H1 (cell line): ENCODE results near the gene RNASE11. TPM values are rescaled to one million over a fixed set of nuclear protein-coding genes. Genes with fewer than 3 reads are reported as not detected.
A peak's percentile ranks its signal among the peaks of the same experiment; 100 is the strongest.

Source experiments
- CTCF ChIA-PET: fragments of 300-600 bp; sonication (Branson Sonifier 250); formaldehyde crosslinking; loops from one replicate; lab custom pipeline; 2021; ENCODE audit not compliant: partially characterized antibody; lab: Charles Lee
- POLR2A ChIA-PET: fragments of 300-600 bp; sonication (Branson Sonifier 250); formaldehyde crosslinking; loops from one replicate; lab custom pipeline; 2021; ENCODE audit warnings: inconsistent platforms; ENCODE audit not compliant: partially characterized antibody; lab: Charles Lee
- DNase-seq, 2 experiments: peaks; one replicate each; pipeline versions ENCODE4 v3.0.0 to v3.0.0-alpha.2; 2010 to 2022; ENCODE audit warnings: low spot score in 2 of 2, low read depth in 1 of 2, mixed read lengths in 1 of 2
- FAIRE-seq: peaks from 2 replicates; lab custom pipeline; 2011; peaks lifted over from hg19 to GRCh38; lab: Jason Lieb, UNC
- H2AFZ ChIP-seq: 2 replicates; pipeline ENCODE4 v1.8.1; 2012; ENCODE audit warnings: low read length, inconsistent platforms
- H2AK5ac ChIP-seq: 2 replicates; pipeline ENCODE4 v1.6.1; 2013; ENCODE audit warnings: low read depth, low read length
- H2BK120ac ChIP-seq: replicated peaks from 2 replicates; pipeline ENCODE3; 2013; ENCODE audit warnings: low read depth, low read length, inconsistent platforms
- H2BK12ac ChIP-seq: 2 replicates; pipeline ENCODE4 v1.6.1; 2013; ENCODE audit warnings: low read depth, low read length
- H2BK15ac ChIP-seq: 2 replicates; pipeline ENCODE4 v1.6.1; 2013; ENCODE audit warnings: low read length
- H2BK20ac ChIP-seq: 2 replicates; pipeline ENCODE4 v1.6.1; 2013; ENCODE audit warnings: low read length
- H2BK5ac ChIP-seq: 2 replicates; pipeline ENCODE4 v1.6.1; 2013; ENCODE audit warnings: low read depth, low read length
- H3K14ac ChIP-seq: 2 replicates; pipeline ENCODE4 v1.6.1; 2013; ENCODE audit warnings: inconsistent platforms; ENCODE audit not compliant: insufficient read length
- H3K18ac ChIP-seq: 2 replicates; pipeline ENCODE4 v1.6.1; 2013; ENCODE audit warnings: low read length; ENCODE audit errors: extremely low read depth
- H3K23ac ChIP-seq: 2 replicates; pipeline ENCODE4 v1.6.1; 2013; ENCODE audit warnings: inconsistent platforms; ENCODE audit not compliant: insufficient read length
- H3K23me2 ChIP-seq: 2 replicates; pipeline ENCODE4 v1.6.1; 2013; ENCODE audit warnings: low read depth, low read length
- H3K27ac ChIP-seq: 2 replicates; pipeline ENCODE4 v1.6.1; 2011; ENCODE audit warnings: low read depth, low read length, inconsistent platforms
- H3K27me3 ChIP-seq, 4 experiments: replicated peaks in 1 of 4; 1 replicate in 1 of 4; 2 replicates in 3 of 4; pipeline versions ENCODE4 v1.6.1 to v1.8.1; 2011 to 2013; ENCODE audit warnings: low read length in 3 of 4, mild to moderate bottlenecking in 3 of 4, inconsistent platforms in 2 of 4, mixed read lengths in 2 of 4, moderate library complexity in 1 of 4; ENCODE audit not compliant: control insufficient read depth in 3 of 4, insufficient read depth in 3 of 4; ENCODE audit errors: extremely low read depth in 1 of 4
- H3K36me3 ChIP-seq, 4 experiments: 2 replicates each; pipeline versions ENCODE4 v1.6.1 to v1.8.1; 2011 to 2013; ENCODE audit warnings: mild to moderate bottlenecking in 4 of 4, low read length in 3 of 4, moderate library complexity in 2 of 4, control low read depth in 1 of 4, inconsistent platforms in 1 of 4; ENCODE audit not compliant: insufficient read depth in 4 of 4, control insufficient read depth in 2 of 4
- H3K4ac ChIP-seq: replicated peaks from 2 replicates; pipeline ENCODE3; 2013; ENCODE audit warnings: low read length, low read depth, mixed read lengths, inconsistent platforms; ENCODE audit not compliant: insufficient read length
- H3K4me1 ChIP-seq, 4 experiments: replicated peaks in 1 of 4; 1 replicate in 1 of 4; 2 replicates in 3 of 4; pipeline versions ENCODE4 v1.6.1 to v1.8.1; 2011 to 2013; ENCODE audit warnings: low read length in 3 of 4, inconsistent platforms in 2 of 4, mixed read lengths in 1 of 4; ENCODE audit not compliant: insufficient read depth in 4 of 4, control insufficient read depth in 3 of 4
- H3K4me2 ChIP-seq, 2 experiments: 2 replicates each; pipeline versions ENCODE4 v1.6.1 to v1.8.1; 2011 to 2013; ENCODE audit warnings: low read depth in 2 of 2, low read length in 2 of 2, control low read depth in 1 of 2, inconsistent platforms in 1 of 2, mild to moderate bottlenecking in 1 of 2; ENCODE audit not compliant: insufficient read depth in 1 of 2
- H3K4me3 ChIP-seq, 4 experiments: fragments of 200-600, 300-600 bp in 1 of 4; sonication (generic), shearing (Covaris generic), sonication (Bioruptor Twin) in 1 of 4; 2 replicates each; pipeline versions ENCODE4 v1.5.1 to v1.8.1; 2011 to 2016; ENCODE audit warnings: low read length in 4 of 4, low read depth in 3 of 4, control low read depth in 2 of 4, inconsistent platforms in 2 of 4, mild to moderate bottlenecking in 2 of 4, mixed read lengths in 1 of 4, moderate library complexity in 1 of 4; ENCODE audit not compliant: insufficient read depth in 2 of 4; ENCODE audit errors: extremely low read depth in 1 of 4
- H3K56ac ChIP-seq: replicated peaks from 2 replicates; pipeline ENCODE3; 2013; ENCODE audit warnings: low read depth, mild to moderate bottlenecking, mixed read lengths, low read length, inconsistent platforms; ENCODE audit not compliant: insufficient read length
- H3K79me1 ChIP-seq: 2 replicates; pipeline ENCODE4 v1.6.1; 2013; ENCODE audit warnings: low read depth, low read length, control low read depth
- H3K79me2 ChIP-seq, 2 experiments: 2 replicates each; pipeline versions ENCODE4 v1.6.1 to v1.8.1; 2012 to 2013; ENCODE audit warnings: low read length in 2 of 2, mild to moderate bottlenecking in 2 of 2, inconsistent platforms in 1 of 2; ENCODE audit not compliant: insufficient read depth in 2 of 2, control insufficient read depth in 1 of 2
- H3K9ac ChIP-seq, 4 experiments: replicated peaks in 1 of 4; 1 replicate in 1 of 4; 2 replicates in 3 of 4; pipeline versions ENCODE4 v1.6.1 to v1.8.1; 2011 to 2013; ENCODE audit warnings: low read depth in 3 of 4, low read length in 3 of 4, control low read depth in 2 of 4, mild to moderate bottlenecking in 2 of 4, moderate library complexity in 2 of 4, inconsistent platforms in 1 of 4; ENCODE audit errors: extremely low read depth in 1 of 4
- H3K9me3 ChIP-seq, 2 experiments: 2 replicates each; pipeline versions ENCODE4 v1.6.1 to v1.8.1; 2012 to 2013; ENCODE audit warnings: mild to moderate bottlenecking in 2 of 2, moderate library complexity in 2 of 2, control low read depth in 1 of 2, inconsistent platforms in 1 of 2, low read depth in 1 of 2, low read length in 1 of 2, mixed read lengths in 1 of 2; ENCODE audit not compliant: insufficient read depth in 2 of 2
- H4K20me1 ChIP-seq, 2 experiments: replicated peaks in 1 of 2; 2 replicates each; pipeline versions ENCODE3 to v1.8.1; 2011 to 2013; ENCODE audit warnings: inconsistent platforms in 2 of 2, low read length in 2 of 2, mild to moderate bottlenecking in 1 of 2; ENCODE audit not compliant: insufficient read depth in 2 of 2, control insufficient read depth in 1 of 2
- H4K5ac ChIP-seq: 2 replicates; pipeline ENCODE4 v1.6.1; 2013; ENCODE audit warnings: low read length, low read depth, mixed read lengths, inconsistent platforms; ENCODE audit not compliant: insufficient read length
- H4K8ac ChIP-seq: 2 replicates; pipeline ENCODE4 v1.8.0; 2013; ENCODE audit warnings: mild to moderate bottlenecking, moderate library complexity, low read length, inconsistent platforms; ENCODE audit not compliant: insufficient read depth; ENCODE audit errors: extremely low read depth
- H4K91ac ChIP-seq: replicated peaks from 2 replicates; pipeline ENCODE3; 2013; ENCODE audit warnings: low read length, mixed read lengths, inconsistent platforms; ENCODE audit not compliant: insufficient read length
- KDM4A ChIP-seq: IDR thresholded peaks from one replicate; pipeline ENCODE4 v1.7.1; 2012; ENCODE audit warnings: low read depth, mild to moderate bottlenecking, moderate library complexity, low read length, inconsistent platforms; ENCODE audit not compliant: severe bottlenecking
- SUZ12 ChIP-seq: fragments of 200-600 bp; sonication (generic); IDR thresholded peaks from 2 replicates; pipeline ENCODE4 v1.6.1; 2012; ENCODE audit warnings: mild to moderate bottlenecking, inconsistent platforms, low read length, moderate library complexity, mixed read lengths
- WGBS, 2 experiments: shearing (Covaris generic) in 1 of 2; methylation state at CpG; one replicate each; pipeline versions ENCODE4 v1.1.6 to v1.1.7; 2013 to 2015; ENCODE audit warnings: low lambda C conversion rate in 2 of 2, mixed read lengths in 2 of 2, inconsistent platforms in 1 of 2, low coverage in 1 of 2, missing lambda C conversion rate in 1 of 2; ENCODE audit not compliant: insufficient replicate concordance in 2 of 2, insufficient coverage in 1 of 2, insufficient read length in 1 of 2; ENCODE audit errors: extremely low coverage in 1 of 2, missing lambda C conversion rate in 1 of 2; 5-methylcytosine and 5-hydroxymethylcytosine counted together
- polyA plus RNA-seq, 7 experiments: library from polyadenylated mRNA; depleted of rRNA in 3 of 7; stranded (reverse) in 5 of 7; unstranded in 2 of 7; fragments of >200 nt in 5 of 7; fragments of 200-250 nt in 2 of 7; gene quantifications; 1 replicate in 5 of 7; 2 replicates in 1 of 7; 4 replicates in 1 of 7; pipeline versions ENCODE4 v1.2.1 to v1.2.3, GENCODE V29; 2011 to 2013; ENCODE audit warnings: missing spikeins in 2 of 7, mixed read lengths in 2 of 7
- total RNA-seq: library from RNA; stranded (reverse); fragmentation: NEBNext Ultra II Directional; extraction: Animal tissue kit (Norgen Biotek cat#: 25700); gene quantifications from 2 replicates; pipeline ENCODE4 v1.2.1, GENCODE V29; 2021

Gene RNASE11
- total and polyA plus RNA-seq, 2 of the 8 experiments (the other 6 are each of a cell fraction or from before 2014, with no cell fraction given), result not detected

DNA sequence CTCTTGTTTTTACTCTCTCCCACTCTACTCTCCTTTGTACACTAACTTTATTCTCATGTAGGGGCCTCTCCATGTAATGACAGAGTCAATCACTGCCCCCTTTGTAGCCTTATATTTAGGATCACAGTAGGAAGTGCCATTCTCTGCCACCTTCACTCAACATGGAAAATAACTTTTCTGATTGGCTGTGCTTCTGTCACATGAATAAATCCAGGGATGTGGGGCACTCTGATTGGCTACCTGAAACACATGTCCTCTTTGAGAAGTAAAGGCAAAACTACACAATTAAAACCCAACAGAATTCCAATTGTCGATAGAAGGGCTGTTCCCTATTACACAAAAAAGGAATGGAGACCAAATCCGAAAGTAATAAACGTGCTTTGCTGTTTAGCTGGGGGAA is 26.8 kb downstream of the RNASE11 start, which contains the start of gene RNASE9:
Gene RNASE9 (minus strand): TSS at position 87 of the 400 bp plus-strand sequence.
- H2BK20ac ChIP-seq, result peak within 1 kb of the TSS; percentile 97; the same call in 1 of the 2 replicates
- peak within 1 kb of the TSS; percentile 15 for H2BK120ac ChIP-seq
- no peak within 1 kb of the TSS for H2AK5ac ChIP-seq
- H3K79me2 ChIP-seq, result no peaks in the 10 kb centered on the region
- TF ChIP-seq SUZ12 (no peak), KDM4A (no peak)
- H3K27me3 ChIP-seq, result no peaks in the 10 kb centered on the region
- H3K56ac ChIP-seq, result no peak within 1 kb of the TSS
- H3K23ac ChIP-seq, result no peak within 1 kb of the TSS
- H3K27ac ChIP-seq, result peak within 1 kb of the TSS; percentile 18; the same call in 1 of the 2 replicates
- no peak within 1 kb of the TSS for H3K9ac ChIP-seq
- H3K4ac ChIP-seq, result no peak within 1 kb of the TSS
- H3K18ac ChIP-seq, result no peak within 1 kb of the TSS; the same call in 1 of the 2 replicates
- ChIA-PET POLR2A (no interaction called here), CTCF (interaction anchor here (1.0 kb wide), 1 partner anchor 49 kb away, joined by 4 read pairs; no protein-coding TSS in a partner anchor)
- H2BK15ac ChIP-seq, result no peak within 1 kb of the TSS
- peak; percentile 58 for FAIRE-seq
- H2BK5ac ChIP-seq, result no peak within 1 kb of the TSS
- 92% methylated on average over 3 of the region's 3 CpGs; no CpG with 5 or more reads in 1 of the 2 experiments for whole genome bisulfite sequencing, 2 experiments
- no peak for DNase-seq
- H4K8ac ChIP-seq, result no peak within 1 kb of the TSS
- no peaks in the 10 kb centered on the region for H3K9me3 ChIP-seq
- H4K91ac ChIP-seq, result no peak within 1 kb of the TSS
- H3K79me1 ChIP-seq, result no peaks in the 10 kb centered on the region
- peak within 1 kb of the TSS; percentile 35 to 61; a peak in 3 of 4 replicates for H3K4me2 ChIP-seq
- H3K23me2 ChIP-seq, result no peaks in the 10 kb centered on the region; the same call in 1 of the 2 replicates
- H3K14ac ChIP-seq, result no peak within 1 kb of the TSS
- peaks cover 2 to 10% (median 7%) of the 10 kb centered on the region in 4 experiments; a peak in 5 of 7 replicates for H3K4me1 ChIP-seq
- H2BK12ac ChIP-seq, result no peak within 1 kb of the TSS
- peak within 1 kb of the TSS; percentile 71 for H4K5ac ChIP-seq
- H3K4me3 ChIP-seq, result peak within 1 kb of the TSS in 1 of 4 experiments; percentile 35; a peak in 1 of 8 replicates
- H4K20me1 ChIP-seq, result no peaks in the 10 kb centered on the region
- no peaks in the 10 kb centered on the region for H3K36me3 ChIP-seq
- H2AFZ ChIP-seq, result no peak within 1 kb of the TSS
